Subcutaneous adipose tissue (tissue), 4 donors: ENCODE measurements around the gene CTBP2. TPM values are rescaled to one million over a fixed set of nuclear protein-coding genes. Genes with fewer than 3 reads are reported as not detected.

Experiments
- total RNA-seq, 4 donors: library from RNA; depleted of rRNA; stranded (reverse); fragments of >200 nt; gene quantifications; one replicate each; pipeline ENCODE4 v1.1.0, GENCODE V29; 2016
- TF ChIP-seq, protein P1 (sequence below): fragments of 450-650 bp; IDR thresholded peaks from one replicate; pipeline ENCODE4 v1.5.1; 2016; ENCODE audit warnings: low read depth, mild to moderate bottlenecking, control low read depth, antibody characterized with exemption, moderate library complexity

Gene CTBP2
- total RNA-seq, 4 donors from 2014 or later = 22.3 to 52.2 (median 42.5) TPM

DNA sequence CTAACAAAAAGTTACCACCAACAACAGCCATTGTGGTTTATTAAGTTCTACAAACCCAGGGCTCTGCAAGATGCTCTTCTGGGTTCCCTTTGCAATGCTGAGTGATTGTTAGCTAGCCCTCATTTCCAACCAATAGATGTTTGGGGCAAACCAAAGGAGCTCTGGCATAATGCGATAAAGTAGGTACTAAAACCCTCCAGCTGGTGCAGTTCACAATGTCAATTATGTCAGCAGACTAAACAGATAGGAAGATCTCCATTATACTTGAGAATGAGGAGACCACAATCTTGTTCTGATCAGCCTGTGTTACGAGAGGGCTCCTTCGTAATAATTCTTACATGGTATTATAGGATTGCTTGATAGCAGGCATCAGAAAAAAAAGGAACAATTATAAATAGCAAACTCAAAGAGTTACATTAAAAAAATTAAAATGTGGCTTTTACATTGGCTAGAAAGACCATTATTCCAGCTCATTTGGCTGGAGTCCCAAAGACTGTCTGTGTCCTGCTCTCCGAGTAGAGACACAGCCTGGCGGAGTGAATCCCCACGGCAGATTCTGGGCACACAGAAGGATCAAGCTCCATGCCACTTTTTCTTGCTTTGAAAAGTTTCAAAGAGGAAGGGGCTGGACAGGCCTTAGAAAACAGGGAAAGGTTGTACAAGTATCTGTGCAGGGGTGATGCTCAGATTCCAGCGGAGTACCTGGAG is 124.6 kb downstream of the CTBP2 start:
- TF ChIP-seq, protein P1, sequence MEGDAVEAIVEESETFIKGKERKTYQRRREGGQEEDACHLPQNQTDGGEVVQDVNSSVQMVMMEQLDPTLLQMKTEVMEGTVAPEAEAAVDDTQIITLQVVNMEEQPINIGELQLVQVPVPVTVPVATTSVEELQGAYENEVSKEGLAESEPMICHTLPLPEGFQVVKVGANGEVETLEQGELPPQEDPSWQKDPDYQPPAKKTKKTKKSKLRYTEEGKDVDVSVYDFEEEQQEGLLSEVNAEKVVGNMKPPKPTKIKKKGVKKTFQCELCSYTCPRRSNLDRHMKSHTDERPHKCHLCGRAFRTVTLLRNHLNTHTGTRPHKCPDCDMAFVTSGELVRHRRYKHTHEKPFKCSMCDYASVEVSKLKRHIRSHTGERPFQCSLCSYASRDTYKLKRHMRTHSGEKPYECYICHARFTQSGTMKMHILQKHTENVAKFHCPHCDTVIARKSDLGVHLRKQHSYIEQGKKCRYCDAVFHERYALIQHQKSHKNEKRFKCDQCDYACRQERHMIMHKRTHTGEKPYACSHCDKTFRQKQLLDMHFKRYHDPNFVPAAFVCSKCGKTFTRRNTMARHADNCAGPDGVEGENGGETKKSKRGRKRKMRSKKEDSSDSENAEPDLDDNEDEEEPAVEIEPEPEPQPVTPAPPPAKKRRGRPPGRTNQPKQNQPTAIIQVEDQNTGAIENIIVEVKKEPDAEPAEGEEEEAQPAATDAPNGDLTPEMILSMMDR = no peak

DNA sequence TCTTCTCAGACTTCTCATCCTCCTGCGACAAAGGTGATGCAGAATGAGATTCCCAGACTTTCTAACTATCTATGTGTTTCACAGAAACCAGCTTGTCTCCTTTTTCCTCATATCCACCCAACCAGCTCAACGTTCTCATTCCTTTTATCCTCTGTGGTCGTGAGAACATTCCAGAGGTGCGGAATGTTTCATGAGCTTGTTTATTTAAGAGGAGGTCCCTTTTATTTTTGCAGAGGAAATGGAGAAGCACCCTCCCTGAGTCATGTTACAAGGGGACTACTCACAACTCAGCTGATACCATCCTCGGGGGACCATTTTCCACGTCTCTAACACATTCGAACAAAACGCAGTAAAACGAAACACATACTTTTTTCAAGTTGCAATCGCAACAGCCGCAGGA is 125.2 kb downstream of the CTBP2 start:
- TF ChIP-seq, protein P1 = no peak

DNA sequence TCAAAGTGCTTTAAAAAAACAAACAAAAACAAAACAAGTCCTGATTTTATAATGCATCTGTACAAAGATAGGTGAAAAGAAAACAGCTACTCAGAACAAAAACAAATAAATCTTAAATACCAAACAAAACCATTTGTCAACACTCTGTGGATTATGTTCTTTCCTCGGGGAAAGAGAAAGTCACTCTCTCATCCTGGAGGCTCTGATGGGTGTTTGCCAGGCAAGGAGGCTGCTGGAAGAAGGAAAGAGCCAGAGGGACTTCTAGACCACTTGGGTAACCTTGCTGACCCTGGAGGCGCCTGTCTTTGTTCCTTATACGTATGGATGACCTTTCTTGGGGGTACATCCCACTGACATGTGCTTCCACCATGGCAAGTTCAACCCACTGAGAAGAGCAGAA is 125.7 kb downstream of the CTBP2 start:
- TF ChIP-seq, protein P1 = no peak

DNA sequence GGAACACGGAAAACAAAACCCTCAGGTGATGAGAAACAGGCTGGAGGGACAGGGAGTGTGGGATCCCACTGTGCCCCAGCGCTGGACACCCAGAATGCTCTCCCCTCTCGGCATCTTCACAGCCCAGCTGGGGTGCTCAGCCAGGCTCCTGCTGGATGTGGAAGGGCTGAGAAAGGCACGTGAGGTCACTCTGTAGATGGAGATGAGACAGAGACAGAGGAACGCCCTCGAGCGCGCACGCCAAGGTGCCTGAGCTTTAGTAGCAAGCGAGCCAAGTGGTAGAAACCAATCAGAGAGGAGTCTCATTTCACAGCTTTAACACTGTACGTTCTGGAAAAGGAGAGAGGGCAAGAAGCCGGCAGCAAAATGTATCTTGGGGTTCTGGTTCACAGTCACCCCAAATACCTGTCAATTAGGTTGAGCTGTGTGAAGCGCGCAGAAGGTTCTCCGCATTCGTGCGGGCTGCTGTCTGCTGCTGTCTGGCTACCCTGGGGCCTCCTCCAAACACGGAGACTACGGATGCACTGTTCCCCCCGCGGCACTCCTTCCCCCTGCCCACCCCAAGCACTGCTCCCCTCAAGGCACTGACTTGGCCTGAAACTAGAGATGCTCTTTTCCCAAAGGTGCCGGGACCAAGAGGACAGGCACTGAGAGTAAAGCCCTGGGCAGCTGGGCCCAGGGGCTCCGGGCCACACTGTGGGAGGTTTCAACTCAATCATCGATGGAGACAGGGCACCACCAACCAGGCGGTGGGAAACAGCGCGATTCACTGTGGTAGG is 127.0 kb downstream of the CTBP2 start:
- TF ChIP-seq, protein P1 = no peak

DNA sequence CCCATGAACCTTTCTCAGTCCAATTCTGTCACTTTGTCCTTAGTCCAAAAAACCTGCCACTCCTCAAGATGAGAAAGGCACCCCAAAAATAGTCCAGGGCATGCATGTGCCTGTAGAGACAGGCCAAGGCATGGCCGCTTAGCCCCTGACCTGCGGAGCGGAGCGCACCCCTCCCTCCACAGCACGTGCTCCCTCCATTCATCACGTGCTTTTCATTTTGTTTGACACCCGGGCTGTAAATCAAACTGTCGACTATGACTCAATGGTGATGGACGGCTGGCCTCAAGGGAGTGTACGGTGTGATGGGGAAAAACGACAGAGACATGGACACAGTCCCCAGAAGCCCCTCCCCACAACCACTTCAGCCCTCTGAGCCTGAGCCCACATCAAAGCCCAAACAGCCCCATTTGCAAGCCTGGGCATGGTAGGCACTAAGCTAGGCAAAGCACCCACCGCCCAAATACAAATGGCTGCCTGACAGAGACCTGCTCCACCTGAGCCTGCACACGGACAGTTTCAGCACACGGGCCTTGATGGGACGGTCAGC is 127.8 kb downstream of the CTBP2 start:
- TF ChIP-seq, protein P1 = no peak

DNA sequence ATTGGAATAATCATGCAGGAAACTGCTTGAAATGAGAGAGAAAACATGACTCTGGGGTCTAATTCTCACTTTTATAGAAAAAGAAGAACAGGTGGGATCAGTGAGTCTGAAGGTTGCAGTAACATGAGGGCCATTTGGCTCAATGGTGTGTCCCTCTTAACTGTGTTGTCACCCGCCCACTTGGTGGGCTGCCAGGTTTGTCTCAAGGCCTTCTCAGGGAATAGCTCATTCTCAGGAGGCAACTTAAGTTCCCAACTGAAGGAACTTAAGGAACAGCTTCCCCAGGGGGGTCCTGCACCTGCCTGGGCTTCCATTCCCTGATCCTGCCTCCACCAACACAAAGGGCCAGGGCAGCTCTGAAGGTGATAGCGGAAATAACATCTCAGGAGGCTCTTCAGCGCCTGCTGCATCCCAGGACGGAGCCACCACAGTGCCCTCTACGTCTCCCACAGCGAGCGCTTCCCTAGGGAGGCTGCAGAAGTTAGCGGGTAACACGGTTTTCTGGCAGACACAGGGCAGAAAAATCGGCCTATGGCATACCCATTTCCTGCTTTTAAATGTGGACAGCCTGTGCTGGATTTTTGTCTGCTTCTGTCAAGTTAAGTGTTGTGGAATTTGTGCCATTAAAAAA is 129.7 kb downstream of the CTBP2 start:
- TF ChIP-seq, protein P1 = no peak
